Measurements from ENCODE around the gene DENND6A. TPM values are rescaled to one million over a fixed set of nuclear protein-coding genes. Genes with fewer than 3 reads are reported as not detected.

DENND6A gene
- total and polyA plus RNA-seq, 7 donors: 4.5 to 11.3 (median 10.4) TPM

GRCh38 chr3:57682284-57682683 lies 10.6 kb downstream of the DENND6A start:
- DNase-seq: no peak
- TF ChIP-seq CTCF (IDR thresholded peaks at IDR 0.05): peak; percentile 20

GRCh38 chr3:57681691-57682090 lies 11.2 kb downstream of the DENND6A start:
- DNase-seq: no peak
- intact Hi-C loops (cut with DNase I): no loop called here
- no peak for ATAC-seq
- Histone ChIP-seq H3K4me3 (no peak overlapping the region), H3K9me3 (no peaks in the 10 kb centered on the region), H3K36me3 (ENCODE audit: insufficient read depth in 1 of 2, low read depth in 1 of 2) (peaks cover 3 to 20% of the 10 kb centered on the region in 2 donors), H3K27ac (no peak overlapping the region), H3K27me3 (ENCODE audit: insufficient read depth in 3 of 3, low read length in 2 of 3) (no peaks in the 10 kb centered on the region), H3K4me1 (peaks cover 11% of the 10 kb centered on the region)
- TF ChIP-seq CTCF (IDR thresholded peaks at IDR 0.05): no peak
- 91 to 93% (median 92%) methylated on average over 1 of the region's 1 CpG for WGBS, 3 donors

More at GRCh38 chr3:57682284-57682683, 10.6 kb downstream of the DENND6A start:
- Histone ChIP-seq H3K36me3 (ENCODE audit: insufficient read depth in 1 of 2, low read depth in 1 of 2) (peaks cover 3 to 20% of the 10 kb centered on the region in 2 donors), H3K9me3 (no peaks in the 10 kb centered on the region), H3K4me1 (peaks cover 17% of the 10 kb centered on the region), H3K27ac (no peak overlapping the region), H3K27me3 (ENCODE audit: insufficient read depth in 3 of 3, low read length in 2 of 3) (no peaks in the 10 kb centered on the region), H3K4me3 (no peak overlapping the region)
- intact Hi-C loops (cut with DNase I): no loop called here
- ATAC-seq: no peak
- WGBS, 3 donors: 0 to 96% (median 51%) methylated on average over 1 of the region's 1 CpG

- DNase-seq (no peak), ATAC-seq (no peak)
- no peak for TF ChIP-seq CTCF (IDR thresholded peaks at IDR 0.05)
- Histone ChIP-seq H3K27me3 (ENCODE audit: insufficient read depth in 3 of 3, low read length in 2 of 3) (no peaks in the 10 kb centered on the region), H3K27ac (no peak overlapping the region), H3K9me3 (no peaks in the 10 kb centered on the region), H3K36me3 (ENCODE audit: insufficient read depth in 1 of 2, low read depth in 1 of 2) (peaks cover 3 to 20% of the 10 kb centered on the region in 2 donors), H3K4me1 (no peaks in the 10 kb centered on the region), H3K4me3 (no peak overlapping the region)
- intact Hi-C loops (cut with DNase I): no loop called here
- WGBS, 3 donors: 94 to 98% (median 97%) methylated on average over 4 of the region's 4 CpGs
Observed at GRCh38 chr3:57680046-57680445, 12.8 kb downstream of the DENND6A start.

DNA sequence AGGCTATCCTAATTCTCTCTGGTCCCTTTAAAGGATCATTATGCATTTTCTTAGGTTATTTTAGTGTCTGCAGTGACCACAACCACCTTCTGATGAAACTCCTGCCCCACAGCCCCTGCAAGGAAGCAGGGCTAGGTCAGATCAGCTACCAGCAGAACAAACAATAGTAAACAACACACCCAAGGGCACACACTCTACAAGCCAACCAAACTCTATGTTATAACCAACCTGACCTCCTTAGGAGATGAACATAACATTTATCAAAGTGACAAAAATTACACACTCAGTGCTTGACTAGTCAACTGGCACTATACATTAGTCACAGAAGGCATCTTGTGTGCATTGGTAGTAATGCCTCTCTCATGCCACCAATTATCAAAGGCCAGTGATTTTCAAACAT lies 17.3 kb downstream of the DENND6A start:
- Histone ChIP-seq H3K4me3 (no peak overlapping the region), H3K27me3 (ENCODE audit: insufficient read depth in 3 of 3, low read length in 2 of 3) (no peaks in the 10 kb centered on the region), H3K36me3 (ENCODE audit: insufficient read depth in 1 of 2, low read depth in 1 of 2) (peaks cover 3 to 35% of the 10 kb centered on the region in 2 donors), H3K4me1 (no peaks in the 10 kb centered on the region), H3K27ac (no peak overlapping the region), H3K9me3 (no peaks in the 10 kb centered on the region)
- intact Hi-C loops (cut with DNase I): no loop called here
- ATAC-seq (no peak), DNase-seq (no peak)
- no peak for TF ChIP-seq CTCF (IDR thresholded peaks at IDR 0.05)

DNA sequence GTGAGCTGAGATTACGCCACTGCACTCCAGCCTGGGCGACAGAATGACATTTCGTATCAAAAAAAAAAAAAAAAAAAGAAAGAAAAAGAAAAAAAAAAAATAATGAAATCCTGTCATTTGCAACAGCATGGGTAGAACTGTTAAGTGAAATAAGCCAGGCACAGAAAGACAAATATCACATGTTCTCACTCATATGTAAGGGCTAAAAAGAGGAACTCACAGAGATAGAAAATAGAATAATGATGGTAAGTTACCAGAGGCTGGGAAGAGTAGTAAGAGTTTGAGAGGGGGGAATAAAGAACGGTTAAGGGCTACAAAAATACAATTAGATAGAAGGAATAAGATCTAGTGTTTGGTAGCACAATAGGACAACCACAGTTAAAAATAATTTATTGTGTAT lies 19.7 kb downstream of the DENND6A start:
- Histone ChIP-seq H3K36me3 (ENCODE audit: insufficient read depth in 1 of 2, low read depth in 1 of 2) (peaks cover 0 to 28% of the 10 kb centered on the region in 2 donors), H3K27me3 (ENCODE audit: insufficient read depth in 3 of 3, low read length in 2 of 3) (no peaks in the 10 kb centered on the region), H3K4me1 (no peaks in the 10 kb centered on the region), H3K4me3 (no peak overlapping the region), H3K27ac (no peak overlapping the region), H3K9me3 (no peaks in the 10 kb centered on the region)
- intact Hi-C loops (cut with DNase I): no loop called here
- no peak for TF ChIP-seq CTCF (IDR thresholded peaks at IDR 0.05)
- ATAC-seq (no peak), DNase-seq (no peak)
- 93 to 97% (median 95%) methylated on average over 4 of the region's 4 CpGs for WGBS, 3 donors
